CD4-positive, alpha-beta T cell treated with Interleukin-15 for 4 hours (primary cell): ENCODE results near the gene NEIL3.
"Not testable (repeated sequence)": the region's sequence is repeated elsewhere in the genome, so short reads cannot be mapped to it uniquely, and the experiment has no call there.

Experiments
- DNase-seq: peaks from one replicate; pipeline ENCODE4 v3.0.0-alpha.2; 2020; ENCODE audit warnings: low spot score

Gene NEIL3

GRCh38 chr4:177302371-177303100 is 7.1 kb upstream of the NEIL3 start:
- DNase-seq = no peak

- DNase-seq = no peak
Observed at GRCh38 chr4:177304094-177304493, 5.6 kb upstream of the NEIL3 start.

GRCh38 chr4:177304864-177305263 is 4.8 kb upstream of the NEIL3 start:
- DNase-seq = not testable (repeated sequence)

- no peak for DNase-seq
Observed at GRCh38 chr4:177308125-177308524, 1.5 kb upstream of the NEIL3 start.

GRCh38 chr4:177308847-177309521 is 690 bp upstream of the NEIL3 start:
- no peak for DNase-seq

GRCh38 chr4:177311589-177311988 is 1.9 kb downstream of the NEIL3 start:
- no peak for DNase-seq

- no peak for DNase-seq
Observed at GRCh38 chr4:177313263-177313662, 3.6 kb downstream of the NEIL3 start.

GRCh38 chr4:177315767-177316464 is 6.2 kb downstream of the NEIL3 start:
- no peak for DNase-seq

GRCh38 chr4:177320721-177321120 is 11.0 kb downstream of the NEIL3 start:
- no peak for DNase-seq

GRCh38 chr4:177321647-177322046 is 12.0 kb downstream of the NEIL3 start:
- DNase-seq = no peak

GRCh38 chr4:177322266-177322665 is 12.6 kb downstream of the NEIL3 start:
- no peak for DNase-seq

GRCh38 chr4:177322881-177323280 is 13.2 kb downstream of the NEIL3 start:
- no peak for DNase-seq

- DNase-seq = no peak
Observed at GRCh38 chr4:177323416-177323815, 13.7 kb downstream of the NEIL3 start.

GRCh38 chr4:177332119-177332518 is 22.4 kb downstream of the NEIL3 start:
- DNase-seq = no peak

- peak; percentile 58 for DNase-seq
Observed at GRCh38 chr4:177339477-177340374, 30.1 kb downstream of the NEIL3 start.

- DNase-seq = no peak
Observed at GRCh38 chr4:177348348-177348747, 38.7 kb downstream of the NEIL3 start.

- no peak for DNase-seq
Observed at GRCh38 chr4:177349191-177349590, 39.5 kb downstream of the NEIL3 start.

GRCh38 chr4:177351622-177352244 is 42.1 kb downstream of the NEIL3 start:
- no peak for DNase-seq

GRCh38 chr4:177356206-177356605 is 46.5 kb downstream of the NEIL3 start:
- no peak for DNase-seq

GRCh38 chr4:177356921-177357320 is 47.2 kb downstream of the NEIL3 start:
- no peak for DNase-seq

- no peak for DNase-seq
Observed at GRCh38 chr4:177367336-177367735, 57.7 kb downstream of the NEIL3 start.

GRCh38 chr4:177369372-177369771 is 59.7 kb downstream of the NEIL3 start:
- no peak for DNase-seq
